DMS53 (cell line): ENCODE measurements around the gene MYO5A.
"Not testable (repeated sequence)": the region's sequence is repeated elsewhere in the genome, so short reads cannot be mapped to it uniquely, and the experiment has no call there.

Experiments
- DNase-seq: peaks from one replicate; lab custom pipeline; 2025; lab: John Stamatoyannopoulos, UW

MYO5A gene

GRCh38 chr15:52463638-52464037, 65.0 kb downstream of the MYO5A start:
- DNase-seq, result peak; percentile 7

GRCh38 chr15:52462806-52463360, 65.8 kb downstream of the MYO5A start:
- DNase-seq, result no peak

GRCh38 chr15:52459701-52460100, 69.0 kb downstream of the MYO5A start:
- not testable (repeated sequence) for DNase-seq

- not testable (repeated sequence) for DNase-seq
Observed at GRCh38 chr15:52459265-52459664, 69.4 kb downstream of the MYO5A start.

- peak; percentile 1 for DNase-seq
Observed at GRCh38 chr15:52448011-52448890, 80.4 kb downstream of the MYO5A start.

- DNase-seq, result no peak
Observed at GRCh38 chr15:52445954-52446353, 82.7 kb downstream of the MYO5A start.

GRCh38 chr15:52445553-52445952, 83.1 kb downstream of the MYO5A start:
- DNase-seq, result no peak

- not testable (repeated sequence) for DNase-seq
Observed at GRCh38 chr15:52443205-52443604, 85.5 kb downstream of the MYO5A start.

GRCh38 chr15:52441841-52442240, 86.8 kb downstream of the MYO5A start:
- DNase-seq, result no peak

GRCh38 chr15:52440946-52441345, 87.7 kb downstream of the MYO5A start:
- no peak for DNase-seq

GRCh38 chr15:52440414-52440813, 88.3 kb downstream of the MYO5A start:
- peak; percentile 24 for DNase-seq

- no peak for DNase-seq
Observed at GRCh38 chr15:52439470-52439869, 89.2 kb downstream of the MYO5A start.

GRCh38 chr15:52439042-52439441, 89.6 kb downstream of the MYO5A start:
- DNase-seq, result not testable (repeated sequence)

- no peak for DNase-seq
Observed at GRCh38 chr15:52438047-52438446, 90.6 kb downstream of the MYO5A start.

GRCh38 chr15:52437646-52438045, 91.0 kb downstream of the MYO5A start:
- no peak for DNase-seq

GRCh38 chr15:52436981-52437380, 91.7 kb downstream of the MYO5A start:
- no peak for DNase-seq

GRCh38 chr15:52434885-52435284, 93.8 kb downstream of the MYO5A start:
- DNase-seq, result no peak

- DNase-seq, result no peak
Observed at GRCh38 chr15:52428297-52428696, 100.4 kb downstream of the MYO5A start.

GRCh38 chr15:52427804-52428203, 100.9 kb downstream of the MYO5A start:
- DNase-seq, result no peak

- DNase-seq, result no peak
Observed at GRCh38 chr15:52424856-52425431, 103.7 kb downstream of the MYO5A start.

GRCh38 chr15:52423852-52424251, 104.8 kb downstream of the MYO5A start:
- DNase-seq, result no peak

GRCh38 chr15:52422001-52422400, 106.7 kb downstream of the MYO5A start:
- no peak for DNase-seq

- no peak for DNase-seq
Observed at GRCh38 chr15:52421029-52421428, 107.7 kb downstream of the MYO5A start.
